H9 (cell line): ENCODE results near the gene TNMD. TPM values are rescaled to one million over a fixed set of nuclear protein-coding genes. Genes with fewer than 3 reads are reported as not detected.

Source experiments
- DNase-seq: peaks from one replicate; pipeline ENCODE4 v3.0.0-alpha.2; 2017
- H2AFZ ChIP-seq: one replicate; pipeline ENCODE4 v1.6.1; 2013; ENCODE audit warnings: mild to moderate bottlenecking, low read length, control low read depth, moderate library complexity
- H2AK5ac ChIP-seq: 2 replicates; pipeline ENCODE4 v1.6.1; 2013; ENCODE audit warnings: low read length, control low read depth, mixed read lengths; ENCODE audit not compliant: insufficient read length
- H2BK120ac ChIP-seq: one replicate; pipeline ENCODE4 v1.6.1; 2013; ENCODE audit warnings: low read depth, mild to moderate bottlenecking, low read length, control low read depth, inconsistent platforms; ENCODE audit not compliant: poor library complexity, severe bottlenecking
- H2BK12ac ChIP-seq: 2 replicates; pipeline ENCODE4 v1.6.1; 2013; ENCODE audit warnings: low read length, control low read depth, mixed read lengths, low read depth; ENCODE audit not compliant: insufficient read length
- H2BK15ac ChIP-seq: 2 replicates; pipeline ENCODE4 v1.6.1; 2013; ENCODE audit warnings: low read depth, low read length, control low read depth
- H2BK20ac ChIP-seq: one replicate; pipeline ENCODE4 v1.6.1; 2013; ENCODE audit warnings: low read depth, mild to moderate bottlenecking, low read length, control low read depth, inconsistent platforms; ENCODE audit not compliant: poor library complexity, severe bottlenecking
- H2BK5ac ChIP-seq: 2 replicates; pipeline ENCODE4 v1.6.1; 2013; ENCODE audit warnings: low read length, control low read depth, mixed read lengths; ENCODE audit not compliant: insufficient read length
- H3K14ac ChIP-seq: 2 replicates; pipeline ENCODE4 v1.6.1; 2013; ENCODE audit warnings: low read length, control low read depth; ENCODE audit not compliant: insufficient read depth
- H3K18ac ChIP-seq: 2 replicates; pipeline ENCODE4 v1.6.1; 2013; ENCODE audit warnings: low read depth, mild to moderate bottlenecking, mixed read lengths, low read length, control low read depth; ENCODE audit not compliant: insufficient read length
- H3K23ac ChIP-seq: 2 replicates; pipeline ENCODE4 v1.6.1; 2013; ENCODE audit warnings: low read length, control low read depth, mixed read lengths, low read depth; ENCODE audit not compliant: insufficient read length
- H3K23me2 ChIP-seq: 2 replicates; pipeline ENCODE4 v1.6.1; 2013; ENCODE audit warnings: low read depth, mild to moderate bottlenecking, mixed read lengths, low read length, control low read depth; ENCODE audit not compliant: insufficient read length, poor library complexity, severe bottlenecking
- H3K27ac ChIP-seq: 2 replicates; pipeline ENCODE4 v1.5.1; 2013; ENCODE audit warnings: low read length, control low read depth, mixed read lengths, low read depth; ENCODE audit not compliant: insufficient read length
- H3K27me3 ChIP-seq: 2 replicates; pipeline ENCODE4 v1.6.1; 2013; ENCODE audit warnings: low read length, control low read depth, inconsistent platforms; ENCODE audit not compliant: insufficient read depth
- H3K4ac ChIP-seq: 2 replicates; pipeline ENCODE4 v1.6.1; 2013; ENCODE audit warnings: low read depth, mild to moderate bottlenecking, control low read depth, inconsistent platforms, low read length, moderate library complexity
- H3K4me1 ChIP-seq: 2 replicates; pipeline ENCODE4 v1.6.1; 2013; ENCODE audit warnings: low read length, control low read depth, inconsistent platforms; ENCODE audit not compliant: insufficient read depth
- H3K4me2 ChIP-seq: 2 replicates; pipeline ENCODE4 v1.6.1; 2013; ENCODE audit warnings: low read length, control low read depth, mixed read lengths; ENCODE audit not compliant: insufficient read length, insufficient read depth
- H3K56ac ChIP-seq: 2 replicates; pipeline ENCODE4 v1.6.1; 2013; ENCODE audit warnings: low read depth, mild to moderate bottlenecking, mixed read lengths, low read length, control low read depth; ENCODE audit not compliant: insufficient read length
- H3K79me1 ChIP-seq: 2 replicates; pipeline ENCODE4 v1.6.1; 2013; ENCODE audit warnings: low read depth, mild to moderate bottlenecking, moderate library complexity, low read length, control low read depth, inconsistent platforms; ENCODE audit not compliant: insufficient read depth, poor library complexity, severe bottlenecking
- H3K79me2 ChIP-seq: 2 replicates; pipeline ENCODE4 v1.6.1; 2013; ENCODE audit warnings: low read length, control low read depth, inconsistent platforms; ENCODE audit not compliant: insufficient read depth
- H3K9ac ChIP-seq: 2 replicates; pipeline ENCODE4 v1.6.1; 2013; ENCODE audit warnings: low read length, control low read depth, mixed read lengths; ENCODE audit not compliant: insufficient read length; ENCODE audit errors: extremely low read depth
- H3K9me3 ChIP-seq: one replicate; pipeline ENCODE4 v1.6.1; 2013; ENCODE audit warnings: low read depth, low read length, inconsistent platforms; ENCODE audit not compliant: control insufficient read depth
- H3T11ph ChIP-seq: one replicate; pipeline ENCODE4 v1.6.1; 2013; ENCODE audit warnings: mild to moderate bottlenecking, low read length, control low read depth, inconsistent platforms
- H4K20me1 ChIP-seq: one replicate; pipeline ENCODE4 v1.6.1; 2013; ENCODE audit not compliant: control insufficient read depth, insufficient read length, insufficient read depth
- H4K5ac ChIP-seq: 2 replicates; pipeline ENCODE4 v1.6.1; 2013; ENCODE audit warnings: low read depth, mild to moderate bottlenecking, mixed read lengths, low read length, control low read depth; ENCODE audit not compliant: insufficient read length
- H4K8ac ChIP-seq: replicated peaks from 2 replicates; pipeline ENCODE4 v1.6.1; 2013; ENCODE audit warnings: low read length, control low read depth, mixed read lengths, low read depth; ENCODE audit not compliant: insufficient read length
- H4K91ac ChIP-seq: 2 replicates; pipeline ENCODE4 v1.6.1; 2013; ENCODE audit warnings: low read depth, mild to moderate bottlenecking, moderate library complexity, mixed read lengths, low read length, control low read depth; ENCODE audit not compliant: insufficient read length
- H3K27ac Mint-ChIP-seq, 3 experiments: 2 replicates in 2 of 3; 3 replicates in 1 of 3; pipeline ENCODE4 v1.8.0; 2020 to 2021; ENCODE audit warnings: mixed read lengths in 3 of 3, mild to moderate bottlenecking in 1 of 3, moderate library complexity in 1 of 3
- H3K27me3 Mint-ChIP-seq: 2 replicates; pipeline ENCODE4 v1.8.0; 2021; ENCODE audit warnings: low read depth, mild to moderate bottlenecking, moderate library complexity, mixed read lengths
- H3K36me3 Mint-ChIP-seq, 3 experiments: 2 replicates in 2 of 3; 3 replicates in 1 of 3; pipeline ENCODE4 v1.8.0; 2020 to 2021; ENCODE audit warnings: low read depth in 3 of 3, mixed read lengths in 3 of 3; ENCODE audit not compliant: insufficient read depth in 1 of 3
- H3K4me1 Mint-ChIP-seq, 2 experiments: 2 replicates each; pipeline ENCODE4 v1.8.0; 2020; ENCODE audit warnings: mixed read lengths in 2 of 2
- H3K4me3 Mint-ChIP-seq, 2 experiments: 2 replicates in 1 of 2; 3 replicates in 1 of 2; pipeline ENCODE4 v1.8.0; 2020 to 2021; ENCODE audit warnings: mild to moderate bottlenecking in 2 of 2, mixed read lengths in 2 of 2, moderate library complexity in 1 of 2
- H3K9me3 Mint-ChIP-seq, 2 experiments: 2 replicates in 1 of 2; 3 replicates in 1 of 2; pipeline ENCODE4 v1.8.0; 2020; ENCODE audit warnings: mild to moderate bottlenecking in 2 of 2, mixed read lengths in 2 of 2, moderate library complexity in 1 of 2
- CTCF ChIP-seq: fragments of 200-600 bp; sonication (generic); conservative IDR thresholded peaks from 3 replicates; pipeline ENCODE4 v1.8.0; 2021; ENCODE audit warnings: antibody characterized with exemption, mild to moderate bottlenecking
- WGBS: extraction: QIAGEN DNeasy Blood & Tissue Kit; methylation state at CpG from one replicate; pipeline ENCODE4 v1.1.7; 2013; ENCODE audit warnings: missing lambda C conversion rate, low lambda C conversion rate, mixed read lengths; ENCODE audit not compliant: insufficient read length; ENCODE audit errors: extremely low coverage; 5-methylcytosine and 5-hydroxymethylcytosine counted together
- total RNA-seq: library from RNA; stranded (reverse); gene quantifications from 2 replicates; pipeline ENCODE4 v1.2.1, GENCODE V29; 2021

TNMD gene
- total RNA-seq, 1 experiment from 2014 or later: 1.7 TPM

- Histone ChIP-seq H3K14ac (no peak within 1 kb of the TSS), H2BK5ac (no peak within 1 kb of the TSS), H3K23me2 (no peaks in the 10 kb centered on the region), H3K79me2 (no peaks in the 10 kb centered on the region), H2BK120ac (no peak within 1 kb of the TSS), H4K20me1 (no peaks in the 10 kb centered on the region), H3K9me3 (peaks cover 4% of the 10 kb centered on the region), H2BK15ac (no peak within 1 kb of the TSS), H3K56ac (no peak within 1 kb of the TSS), H3K9ac (no peak within 1 kb of the TSS), H2BK12ac (no peak within 1 kb of the TSS), H3K27me3 (no peaks in the 10 kb centered on the region), H4K8ac (no peak within 1 kb of the TSS), H3K4me2 (no peak within 1 kb of the TSS), H4K5ac (no peak within 1 kb of the TSS), H2AFZ (no peak within 1 kb of the TSS), H3K4ac (no peak within 1 kb of the TSS), H3K4me1 (peaks cover 3% of the 10 kb centered on the region; the same call in 1 of the 2 replicates), H3T11ph (no peak within 1 kb of the TSS), H3K23ac (no peak within 1 kb of the TSS), H3K27ac (no peak within 1 kb of the TSS), H4K91ac (no peak within 1 kb of the TSS), H2BK20ac (no peak within 1 kb of the TSS), H2AK5ac (no peak within 1 kb of the TSS), H3K18ac (no peak within 1 kb of the TSS), H3K79me1 (no peaks in the 10 kb centered on the region)
- Mint-ChIP-seq H3K27me3 (peaks cover 6% of the 10 kb centered on the region), H3K36me3 (peaks cover 0 to 2% (median 0%) of the 10 kb centered on the region in 3 experiments; a peak in 4 of 7 replicates), H3K27ac (no peak within 1 kb of the TSS), H3K4me3 (no peak within 1 kb of the TSS), H3K4me1 (peaks cover 14 to 22% of the 10 kb centered on the region in 2 experiments), H3K9me3 (peaks cover 3 to 72% of the 10 kb centered on the region in 2 experiments; a peak in 4 of 5 replicates)
- WGBS: no CpG with 5 or more reads among the region's 11 CpGs
- no peak for TF ChIP-seq CTCF
- DNase-seq: no peak
These were observed 59.5 kb downstream of the TNMD start, which contains the start of gene SRPX2 for GRCh38 chrX:100643956-100644860. TSS of gene SRPX2 (plus strand) at chrX:100644199. CDS start at chrX:100646323, 2,124 bp downstream.
